Caco-2 (cell line): ENCODE results near the gene GULP1. TPM values are rescaled to one million over a fixed set of nuclear protein-coding genes. Genes with fewer than 3 reads are reported as not detected.

ENCODE experiments used
- BruUV-seq: library from RNA; stranded (reverse); fragments of 400-500 nt; replicated peaks from 2 replicates; lab custom pipeline; 2021; lab: Mats Ljungman, UMichigan
- CTCF ChIA-PET: fragments of 300-600 bp; sonication (Branson Sonifier 250); formaldehyde crosslinking; loops from one replicate; lab custom pipeline; 2022; ENCODE audit warnings: antibody characterized with exemption; lab: Charles Lee
- POLR2A ChIA-PET: fragments of 300-600 bp; sonication (Branson Sonifier 250); formaldehyde crosslinking; loops from one replicate; lab custom pipeline; 2022; ENCODE audit warnings: antibody characterized with exemption; lab: Charles Lee
- DNase-seq, 2 experiments: peaks; one replicate each; pipeline versions ENCODE4 v3.0.0 to v3.0.0-alpha.2; 2020 to 2022
- H3K27me3 ChIP-seq: replicated peaks from 2 replicates; pipeline ENCODE4 v1.6.0; 2011; ENCODE audit warnings: low read length; ENCODE audit not compliant: control insufficient read depth, insufficient read depth
- H3K36me3 ChIP-seq: 2 replicates; pipeline ENCODE4 v1.5.1; 2011; ENCODE audit warnings: low read length; ENCODE audit not compliant: control insufficient read depth, insufficient read depth
- H3K4me1 ChIP-seq: fragments of 250-450 bp; sonication (Bioruptor Pico); 2 replicates; pipeline ENCODE4 v1.5.1; 2020; ENCODE audit warnings: mild to moderate bottlenecking
- H3K4me3 ChIP-seq: 2 replicates; pipeline ENCODE4 v1.5.1; 2011; ENCODE audit warnings: low read depth, mild to moderate bottlenecking, control low read depth, low read length
- H3K9me3 ChIP-seq: fragments of 250-450 bp; sonication (Bioruptor Pico); 2 replicates; pipeline ENCODE4 v1.5.1; 2020; ENCODE audit warnings: mild to moderate bottlenecking, moderate library complexity
- H3K27ac Mint-ChIP-seq: one replicate; pipeline ENCODE4 v1.8.0; 2022; ENCODE audit warnings: mixed read lengths; ENCODE audit not compliant: unreplicated experiment
- H3K27me3 Mint-ChIP-seq: one replicate; pipeline ENCODE4 v1.8.0; 2022; ENCODE audit warnings: mixed read lengths; ENCODE audit not compliant: insufficient read depth, unreplicated experiment
- H3K36me3 Mint-ChIP-seq: one replicate; pipeline ENCODE4 v1.8.0; 2022; ENCODE audit warnings: mild to moderate bottlenecking, mixed read lengths; ENCODE audit not compliant: insufficient read depth, unreplicated experiment
- H3K4me1 Mint-ChIP-seq: one replicate; pipeline ENCODE4 v1.8.0; 2022; ENCODE audit warnings: low read depth, mixed read lengths; ENCODE audit not compliant: unreplicated experiment
- H3K4me3 Mint-ChIP-seq: one replicate; pipeline ENCODE4 v1.8.0; 2022; ENCODE audit warnings: mild to moderate bottlenecking, moderate library complexity, mixed read lengths; ENCODE audit not compliant: unreplicated experiment
- H3K9me3 Mint-ChIP-seq: one replicate; pipeline ENCODE4 v1.8.0; 2022; ENCODE audit warnings: mixed read lengths; ENCODE audit not compliant: unreplicated experiment
- CTCF ChIP-seq, 2 experiments: fragments of 200-600 bp in 1 of 2; IDR thresholded peaks; 1 replicate in 1 of 2; 2 replicates in 1 of 2; pipeline versions ENCODE4 v1.5.1 to v1.8.0; 2011 to 2022; ENCODE audit warnings: antibody characterized with exemption in 1 of 2, control low read depth in 1 of 2, inconsistent platforms in 1 of 2, low read depth in 1 of 2, low read length in 1 of 2, mild to moderate bottlenecking in 1 of 2, moderate library complexity in 1 of 2; ENCODE audit not compliant: insufficient read depth in 1 of 2, severe bottlenecking in 1 of 2, unreplicated experiment in 1 of 2
- intact Hi-C: fragments of 100-400 bp; cut with micrococcal nuclease; formaldehyde crosslinking; loops from one replicate; pipeline ENCODE4 v1.10.0; 2022; ENCODE audit not compliant: unreplicated experiment
- total RNA-seq: library from RNA; stranded (reverse); gene quantifications from 2 replicates; pipeline ENCODE4 v1.2.3, GENCODE V29; 2022

GULP1 gene
- total RNA-seq, 1 experiment from 2014 or later, result 32.4 TPM

GRCh38 chr2:188527581-188527993 lies 235.9 kb downstream of the GULP1 start:
- Histone ChIP-seq H3K4me3 (no peak overlapping the region), H3K4me1 (no peaks in the 10 kb centered on the region), H3K27me3 (no peaks in the 10 kb centered on the region), H3K9me3 (no peaks in the 10 kb centered on the region), H3K36me3 (no peaks in the 10 kb centered on the region)
- Mint-ChIP-seq H3K36me3 (no peaks in the 10 kb centered on the region), H3K27ac (no peak overlapping the region), H3K27me3 (no peaks in the 10 kb centered on the region), H3K4me1 (peaks cover 11% of the 10 kb centered on the region), H3K9me3 (no peaks in the 10 kb centered on the region), H3K4me3 (no peak overlapping the region)
- no TSS peak for BruUV-seq
- intact Hi-C loops, result loop anchor here (5.0 to 10.0 kb wide), 4 partner anchors 105 to 1260 kb away; no protein-coding TSS in a partner anchor
- ChIA-PET CTCF (interaction anchor here (1.5 kb wide), 1 partner anchor 450 kb away, joined by 7 read pairs; no protein-coding TSS in a partner anchor), POLR2A (no interaction called here)
- DNase-seq, result no peak
- no peak for TF ChIP-seq CTCF (IDR thresholded peaks at IDR 0.05; ENCODE audit: insufficient read depth in 1 of 2, low read depth in 1 of 2, low read length in 1 of 2, severe bottlenecking in 1 of 2, unreplicated experiment in 1 of 2)

GRCh38 chr2:188529710-188530109 lies 238.0 kb downstream of the GULP1 start:
- no peak for DNase-seq
- Mint-ChIP-seq H3K27ac (no peak overlapping the region), H3K9me3 (no peaks in the 10 kb centered on the region), H3K4me3 (no peak overlapping the region), H3K36me3 (no peaks in the 10 kb centered on the region), H3K27me3 (no peaks in the 10 kb centered on the region), H3K4me1 (peaks cover 11% of the 10 kb centered on the region)
- Histone ChIP-seq H3K27me3 (no peaks in the 10 kb centered on the region), H3K4me1 (no peaks in the 10 kb centered on the region), H3K36me3 (no peaks in the 10 kb centered on the region), H3K9me3 (no peaks in the 10 kb centered on the region), H3K4me3 (no peak overlapping the region)
- ChIA-PET CTCF (no interaction called here), POLR2A (no interaction called here)
- intact Hi-C loops, result loop anchor here (5.0 to 10.0 kb wide), 4 partner anchors 103 to 1258 kb away; no protein-coding TSS in a partner anchor
- BruUV-seq, result no TSS peak
- TF ChIP-seq CTCF (IDR thresholded peaks at IDR 0.05; ENCODE audit: insufficient read depth in 1 of 2, low read depth in 1 of 2, low read length in 1 of 2, severe bottlenecking in 1 of 2, unreplicated experiment in 1 of 2), result no peak

- Mint-ChIP-seq H3K4me1 (no peaks in the 10 kb centered on the region), H3K27me3 (no peaks in the 10 kb centered on the region), H3K36me3 (no peaks in the 10 kb centered on the region), H3K9me3 (no peaks in the 10 kb centered on the region), H3K27ac (no peak overlapping the region), H3K4me3 (no peak overlapping the region)
- ChIA-PET CTCF (no interaction called here), POLR2A (no interaction called here)
- H3K9me3 ChIP-seq, result no peaks in the 10 kb centered on the region
- DNase-seq, result no peak
- H3K27me3 ChIP-seq, result no peaks in the 10 kb centered on the region
- H3K4me1 ChIP-seq, result no peaks in the 10 kb centered on the region
- H3K4me3 ChIP-seq, result no peak overlapping the region
- no peak for TF ChIP-seq CTCF (IDR thresholded peaks at IDR 0.05; ENCODE audit: insufficient read depth in 1 of 2, low read depth in 1 of 2, low read length in 1 of 2, severe bottlenecking in 1 of 2, unreplicated experiment in 1 of 2)
- no peaks in the 10 kb centered on the region for H3K36me3 ChIP-seq
- BruUV-seq, result no TSS peak
- intact Hi-C loops, result no loop called here
Measured at GRCh38 chr2:188534875-188535274, 243.2 kb downstream of the GULP1 start.
